Measurements from ENCODE around the gene GRIN3B. TPM values are rescaled to one million over a fixed set of nuclear protein-coding genes. Genes with fewer than 3 reads are reported as not detected.

GRIN3B gene
- total RNA-seq, 1 experiment from 2014 or later = 0.11 TPM

DNA sequence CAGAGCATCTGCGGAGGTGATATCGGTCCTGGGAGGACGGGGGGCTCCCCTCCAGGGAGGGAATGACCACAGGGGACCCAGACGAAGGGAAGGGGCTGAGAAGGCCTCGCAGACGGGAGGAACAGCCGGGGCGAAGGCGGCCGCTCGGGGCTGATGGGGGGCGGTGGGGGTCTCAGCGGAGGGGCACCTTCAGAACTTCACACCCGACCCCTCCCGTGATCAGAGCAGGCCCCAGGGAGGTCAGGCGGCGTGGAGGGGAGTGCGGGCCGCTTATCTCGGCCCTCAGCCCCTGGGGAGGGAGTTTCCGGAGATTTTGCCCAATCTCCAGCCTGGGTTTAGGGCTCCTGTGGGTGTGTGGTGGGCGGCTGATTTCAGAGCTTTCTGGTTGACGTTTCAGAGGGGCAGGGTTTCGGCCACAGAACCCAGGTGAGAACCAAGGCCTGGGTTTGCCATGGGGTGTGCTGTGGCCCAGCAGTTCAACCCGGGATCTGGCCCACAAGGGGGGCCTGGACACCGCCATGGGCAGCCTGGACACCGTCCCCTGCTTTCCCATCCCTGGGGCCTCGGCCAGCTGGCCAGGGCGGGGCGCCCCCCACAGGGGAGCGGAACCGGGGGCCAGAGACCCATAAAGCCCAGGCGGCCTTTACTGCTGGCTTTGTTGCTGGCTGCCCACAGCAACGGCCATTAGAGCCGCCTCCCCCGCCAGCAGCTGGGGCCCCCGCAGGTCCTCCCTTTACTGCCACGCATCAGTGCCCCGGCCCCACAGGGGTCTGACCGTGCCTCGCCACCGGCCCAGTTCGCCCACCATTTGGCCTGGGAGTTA lies 45.3 kb upstream of the GRIN3B start:
- H3K27ac ChIP-seq = no peak overlapping the region

DNA sequence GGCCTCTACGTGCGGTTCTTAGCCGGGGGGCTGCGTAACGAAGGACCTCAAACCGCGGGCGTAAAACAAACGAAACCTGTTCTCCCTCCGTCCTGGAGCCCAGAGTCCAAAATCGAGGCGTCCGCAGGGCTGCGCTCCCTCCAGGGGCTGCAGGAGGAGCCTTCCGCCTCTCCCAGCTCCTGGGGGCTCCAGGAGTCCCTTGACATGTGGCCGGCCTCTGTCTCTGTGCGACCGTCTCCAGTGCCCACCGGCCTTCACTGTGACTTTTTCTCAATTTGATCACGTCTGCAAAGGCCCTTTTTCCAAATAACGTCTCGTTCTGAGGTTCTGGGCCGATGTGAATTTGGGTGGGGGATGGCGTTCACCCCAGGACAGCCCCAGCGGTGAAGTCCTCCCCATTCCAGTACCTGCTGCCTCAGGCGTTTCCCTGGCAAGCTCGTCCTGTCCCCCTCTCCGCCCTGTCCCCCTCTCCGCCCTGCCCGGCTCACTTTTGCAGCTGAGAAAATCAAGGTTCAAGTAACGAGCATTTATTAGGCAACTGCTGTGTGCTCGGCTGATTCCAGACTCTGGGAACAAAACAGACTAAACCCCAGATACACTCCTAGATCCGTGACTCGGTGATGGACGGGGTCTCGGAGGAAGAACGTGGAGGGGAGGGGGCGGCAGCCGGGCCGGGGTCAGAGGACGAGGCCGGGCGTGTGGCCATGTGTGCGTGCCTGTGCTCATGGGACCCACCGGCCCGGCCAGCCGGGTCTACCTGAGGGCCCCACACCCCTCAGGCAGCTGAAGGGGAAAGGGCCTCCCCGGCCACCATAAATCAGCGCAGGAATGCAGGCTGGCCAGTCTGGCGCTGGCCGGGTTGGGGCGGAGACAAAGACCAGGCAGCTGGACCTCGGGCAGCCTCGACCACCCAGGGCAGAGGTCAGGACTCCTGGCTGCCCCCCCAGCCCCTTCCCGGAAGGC lies 44.1 kb upstream of the GRIN3B start:
- peak overlapping the region; percentile 54 for H3K4me3 ChIP-seq
- H3K9me2 ChIP-seq (ENCODE audit: insufficient read depth) = no peaks in the 10 kb centered on the region
- peak overlapping the region; percentile 73 for H3K4me2 ChIP-seq
- no peaks in the 10 kb centered on the region for H4K20me1 ChIP-seq (ENCODE audit: insufficient read depth)
- intact Hi-C loops (cut with micrococcal nuclease; ENCODE audit: unreplicated experiment) = no loop called here
- no peaks in the 10 kb centered on the region for H3K9me3 ChIP-seq (ENCODE audit: insufficient read depth, low read depth)
- 0 out of 2 replicates have a peak, but pooled peaks cover 4% of the 10 kb centered on the region for H3K79me2 ChIP-seq (ENCODE audit: low read depth)
- ChIA-PET POLR2A (ENCODE audit: unreplicated experiment) (interaction anchor here (0.5 to 0.7 kb wide), 3 partner anchors 19 to 22 kb away, joined by 3 to 27 read pairs (median 6); no protein-coding TSS in a partner anchor), CTCF (no interaction called here)
- no peaks in the 10 kb centered on the region for H3K36me3 ChIP-seq (ENCODE audit: low read depth)
- peaks cover 30% of the 10 kb centered on the region; the same call in 1 of the 2 replicates for H3F3A ChIP-seq (ENCODE audit: insufficient read depth, low read depth)
- H2AFZ ChIP-seq = peak overlapping the region; percentile 62
- H3K27me3 ChIP-seq (ENCODE audit: insufficient read depth, low read depth) = no peaks in the 10 kb centered on the region
- no peak for TF ChIP-seq EZH2 (IDR thresholded peaks at IDR 0.05; ENCODE audit: low read depth)
- TF ChIP-seq, protein P1, sequence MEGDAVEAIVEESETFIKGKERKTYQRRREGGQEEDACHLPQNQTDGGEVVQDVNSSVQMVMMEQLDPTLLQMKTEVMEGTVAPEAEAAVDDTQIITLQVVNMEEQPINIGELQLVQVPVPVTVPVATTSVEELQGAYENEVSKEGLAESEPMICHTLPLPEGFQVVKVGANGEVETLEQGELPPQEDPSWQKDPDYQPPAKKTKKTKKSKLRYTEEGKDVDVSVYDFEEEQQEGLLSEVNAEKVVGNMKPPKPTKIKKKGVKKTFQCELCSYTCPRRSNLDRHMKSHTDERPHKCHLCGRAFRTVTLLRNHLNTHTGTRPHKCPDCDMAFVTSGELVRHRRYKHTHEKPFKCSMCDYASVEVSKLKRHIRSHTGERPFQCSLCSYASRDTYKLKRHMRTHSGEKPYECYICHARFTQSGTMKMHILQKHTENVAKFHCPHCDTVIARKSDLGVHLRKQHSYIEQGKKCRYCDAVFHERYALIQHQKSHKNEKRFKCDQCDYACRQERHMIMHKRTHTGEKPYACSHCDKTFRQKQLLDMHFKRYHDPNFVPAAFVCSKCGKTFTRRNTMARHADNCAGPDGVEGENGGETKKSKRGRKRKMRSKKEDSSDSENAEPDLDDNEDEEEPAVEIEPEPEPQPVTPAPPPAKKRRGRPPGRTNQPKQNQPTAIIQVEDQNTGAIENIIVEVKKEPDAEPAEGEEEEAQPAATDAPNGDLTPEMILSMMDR (conservative IDR thresholded peaks at IDR 0.05) = no peak
- peak; percentile 83 to 87 for DNase-seq
- H3K4me1 ChIP-seq (replicated peaks; ENCODE audit: insufficient read depth) = peaks cover 54% of the 10 kb centered on the region
- peak overlapping the region; percentile 81 for H3K27ac ChIP-seq
- BruUV-seq (replicated peaks) = no TSS peak

More for the DNA sequence above, 45.3 kb upstream of the GRIN3B start:
- H3K4me3 ChIP-seq = no peak overlapping the region
- no peaks in the 10 kb centered on the region for H3K36me3 ChIP-seq (ENCODE audit: low read depth)
- no peak for DNase-seq
- no peaks in the 10 kb centered on the region for H3K9me2 ChIP-seq (ENCODE audit: insufficient read depth)
- H3K27me3 ChIP-seq (ENCODE audit: insufficient read depth, low read depth) = no peaks in the 10 kb centered on the region
- BruUV-seq (replicated peaks) = no TSS peak
- TF ChIP-seq, protein P1 (conservative IDR thresholded peaks at IDR 0.05) = no peak
- no peak for TF ChIP-seq EZH2 (IDR thresholded peaks at IDR 0.05; ENCODE audit: low read depth)
- H3K9me3 ChIP-seq (ENCODE audit: insufficient read depth, low read depth) = no peaks in the 10 kb centered on the region
- H2AFZ ChIP-seq = no peak overlapping the region
- H3K4me2 ChIP-seq = peak overlapping the region; percentile 73; the same call in 1 of the 2 replicates
- ChIA-PET POLR2A (ENCODE audit: unreplicated experiment) (no interaction called here), CTCF (no interaction called here)
- intact Hi-C loops (cut with micrococcal nuclease; ENCODE audit: unreplicated experiment) = no loop called here
- H3K79me2 ChIP-seq (ENCODE audit: low read depth) = 0 out of 2 replicates have a peak, but pooled peaks cover 4% of the 10 kb centered on the region
- H3K4me1 ChIP-seq (replicated peaks; ENCODE audit: insufficient read depth) = peaks cover 54% of the 10 kb centered on the region
- H4K20me1 ChIP-seq (ENCODE audit: insufficient read depth) = no peaks in the 10 kb centered on the region
- H3F3A ChIP-seq (ENCODE audit: insufficient read depth, low read depth) = peaks cover 34% of the 10 kb centered on the region; the same call in 1 of the 2 replicates

Measured in PC-9 (cell line).